WERI-Rb-1 (cell line): ENCODE data around the gene ATG10.

Experiments
- DNase-seq: peaks from one replicate; pipeline ENCODE4 v3.0.0-alpha.2; 2020
- H3K27ac ChIP-seq: fragments of 250-450 bp; sonication (Bioruptor Pico); 2 replicates; pipeline ENCODE4 v1.5.1; 2020; ENCODE audit warnings: mild to moderate bottlenecking, moderate library complexity
- H3K27me3 ChIP-seq: fragments of 250-450 bp; sonication (Bioruptor Pico); 2 replicates; pipeline ENCODE4 v1.5.1; 2021; ENCODE audit warnings: mild to moderate bottlenecking, low read depth, moderate library complexity; ENCODE audit not compliant: insufficient read depth, severe bottlenecking
- H3K36me3 ChIP-seq: fragments of 250-450 bp; sonication (Bioruptor Pico); 2 replicates; pipeline ENCODE4 v1.5.1; 2020; ENCODE audit warnings: mild to moderate bottlenecking, moderate library complexity
- H3K4me3 ChIP-seq: 2 replicates; pipeline ENCODE4 v1.5.1; 2011; ENCODE audit warnings: low read depth, mild to moderate bottlenecking, control low read depth, low read length
- H3K9me3 ChIP-seq: fragments of 250-450 bp; sonication (Bioruptor Pico); 2 replicates; pipeline ENCODE4 v1.5.1; 2021; ENCODE audit warnings: mild to moderate bottlenecking, moderate library complexity; ENCODE audit not compliant: severe bottlenecking
- TF ChIP-seq, protein P1 (sequence below): IDR thresholded peaks from 2 replicates; pipeline ENCODE4 v1.5.1; 2011; ENCODE audit warnings: low read depth, mild to moderate bottlenecking, control low read depth, inconsistent platforms, low read length

Gene ATG10

DNA sequence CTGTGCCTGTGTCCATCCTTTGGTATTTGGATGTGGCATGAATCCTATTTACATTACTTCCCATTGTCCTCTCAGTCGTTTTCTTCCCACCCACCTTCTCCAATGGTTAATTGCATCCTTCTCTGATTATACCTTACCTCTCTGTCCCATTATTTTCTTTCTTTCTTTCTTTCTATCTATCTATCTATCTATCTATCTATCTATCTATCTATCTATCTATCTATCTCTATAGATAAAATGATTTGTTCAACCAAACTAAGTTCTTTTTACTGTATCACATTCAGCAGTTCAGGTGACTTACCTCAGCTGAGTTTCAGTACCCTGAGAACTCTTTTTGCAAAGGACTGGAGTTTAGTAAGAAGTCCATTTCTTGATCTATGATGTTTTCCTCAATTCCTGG lies 225.7 kb downstream of the ATG10 start:
- DNase-seq = no peak
- H3K9me3 ChIP-seq = no peaks in the 10 kb centered on the region
- H3K27ac ChIP-seq = no peak overlapping the region
- no peaks in the 10 kb centered on the region for H3K36me3 ChIP-seq
- TF ChIP-seq, protein P1, sequence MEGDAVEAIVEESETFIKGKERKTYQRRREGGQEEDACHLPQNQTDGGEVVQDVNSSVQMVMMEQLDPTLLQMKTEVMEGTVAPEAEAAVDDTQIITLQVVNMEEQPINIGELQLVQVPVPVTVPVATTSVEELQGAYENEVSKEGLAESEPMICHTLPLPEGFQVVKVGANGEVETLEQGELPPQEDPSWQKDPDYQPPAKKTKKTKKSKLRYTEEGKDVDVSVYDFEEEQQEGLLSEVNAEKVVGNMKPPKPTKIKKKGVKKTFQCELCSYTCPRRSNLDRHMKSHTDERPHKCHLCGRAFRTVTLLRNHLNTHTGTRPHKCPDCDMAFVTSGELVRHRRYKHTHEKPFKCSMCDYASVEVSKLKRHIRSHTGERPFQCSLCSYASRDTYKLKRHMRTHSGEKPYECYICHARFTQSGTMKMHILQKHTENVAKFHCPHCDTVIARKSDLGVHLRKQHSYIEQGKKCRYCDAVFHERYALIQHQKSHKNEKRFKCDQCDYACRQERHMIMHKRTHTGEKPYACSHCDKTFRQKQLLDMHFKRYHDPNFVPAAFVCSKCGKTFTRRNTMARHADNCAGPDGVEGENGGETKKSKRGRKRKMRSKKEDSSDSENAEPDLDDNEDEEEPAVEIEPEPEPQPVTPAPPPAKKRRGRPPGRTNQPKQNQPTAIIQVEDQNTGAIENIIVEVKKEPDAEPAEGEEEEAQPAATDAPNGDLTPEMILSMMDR = no peak
- no peak overlapping the region for H3K4me3 ChIP-seq
- H3K27me3 ChIP-seq = no peaks in the 10 kb centered on the region

DNA sequence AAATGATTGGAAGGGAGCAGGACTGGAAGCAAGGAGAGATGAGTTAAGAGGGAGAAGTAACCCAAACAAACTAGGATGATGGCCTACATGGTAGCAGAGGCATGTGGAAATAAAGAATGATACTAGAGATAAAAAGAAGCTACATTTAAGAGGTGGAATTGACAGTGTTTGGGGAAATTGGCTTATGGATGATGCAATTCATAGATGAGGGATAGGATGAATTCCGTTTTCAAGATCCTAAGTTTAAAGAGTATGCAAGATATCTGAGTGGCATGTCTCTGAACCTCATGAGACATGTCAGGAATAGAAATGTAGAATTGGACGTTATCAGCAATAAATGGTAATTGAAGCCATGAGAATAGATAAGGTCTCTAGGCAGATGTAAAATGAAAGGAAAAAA lies 232.7 kb downstream of the ATG10 start:
- Histone ChIP-seq H3K9me3 (no peaks in the 10 kb centered on the region), H3K27me3 (no peaks in the 10 kb centered on the region), H3K27ac (no peak overlapping the region), H3K36me3 (no peaks in the 10 kb centered on the region), H3K4me3 (no peak overlapping the region)
- DNase-seq = no peak
- TF ChIP-seq, protein P1 = no peak

DNA sequence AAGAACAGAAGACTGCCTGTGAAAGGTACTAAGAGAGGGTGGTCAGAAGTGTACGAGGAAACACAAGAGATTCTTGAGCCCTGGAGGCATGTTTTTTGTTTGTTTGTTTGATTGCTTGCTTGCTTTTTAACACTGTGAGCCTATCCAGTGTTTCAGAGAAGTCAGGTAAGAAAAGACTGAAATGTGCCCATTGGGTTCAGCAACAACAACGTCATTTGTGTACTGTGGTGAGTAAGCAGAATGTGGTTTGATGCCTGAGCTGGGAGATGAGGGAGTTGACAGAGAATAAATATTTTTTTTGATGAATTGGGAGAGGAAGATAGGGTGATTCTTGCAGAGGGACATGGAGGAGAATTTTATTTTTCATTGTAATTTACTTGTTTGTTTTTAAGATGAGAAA lies 233.2 kb downstream of the ATG10 start:
- H3K9me3 ChIP-seq = no peaks in the 10 kb centered on the region
- no peak for DNase-seq
- no peaks in the 10 kb centered on the region for H3K27me3 ChIP-seq
- no peak overlapping the region for H3K4me3 ChIP-seq
- no peak overlapping the region for H3K27ac ChIP-seq
- no peaks in the 10 kb centered on the region for H3K36me3 ChIP-seq
- TF ChIP-seq, protein P1 = no peak

DNA sequence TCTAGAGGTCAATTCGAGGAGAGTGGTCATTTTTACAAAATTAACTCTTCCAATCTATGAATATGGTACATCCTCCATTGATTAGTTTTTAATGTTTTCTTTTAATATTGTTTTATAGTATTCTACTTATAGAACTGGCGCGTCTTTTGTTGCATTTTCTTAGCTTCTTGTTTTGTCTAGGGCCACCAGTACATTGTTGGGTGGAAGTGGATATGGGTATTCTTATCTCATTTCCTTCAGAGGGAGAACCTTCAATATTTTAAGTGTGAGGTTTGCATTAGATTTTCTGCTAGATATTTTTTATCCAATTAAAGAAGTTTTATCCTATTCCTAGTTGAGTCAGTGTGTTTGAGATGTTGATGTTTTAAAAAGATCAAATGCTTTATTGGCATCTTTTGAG lies 236.5 kb downstream of the ATG10 start:
- no peaks in the 10 kb centered on the region for H3K36me3 ChIP-seq
- TF ChIP-seq, protein P1 = no peak
- DNase-seq = no peak
- no peak overlapping the region for H3K27ac ChIP-seq
- no peak overlapping the region for H3K4me3 ChIP-seq
- no peaks in the 10 kb centered on the region for H3K9me3 ChIP-seq
- no peaks in the 10 kb centered on the region for H3K27me3 ChIP-seq

DNA sequence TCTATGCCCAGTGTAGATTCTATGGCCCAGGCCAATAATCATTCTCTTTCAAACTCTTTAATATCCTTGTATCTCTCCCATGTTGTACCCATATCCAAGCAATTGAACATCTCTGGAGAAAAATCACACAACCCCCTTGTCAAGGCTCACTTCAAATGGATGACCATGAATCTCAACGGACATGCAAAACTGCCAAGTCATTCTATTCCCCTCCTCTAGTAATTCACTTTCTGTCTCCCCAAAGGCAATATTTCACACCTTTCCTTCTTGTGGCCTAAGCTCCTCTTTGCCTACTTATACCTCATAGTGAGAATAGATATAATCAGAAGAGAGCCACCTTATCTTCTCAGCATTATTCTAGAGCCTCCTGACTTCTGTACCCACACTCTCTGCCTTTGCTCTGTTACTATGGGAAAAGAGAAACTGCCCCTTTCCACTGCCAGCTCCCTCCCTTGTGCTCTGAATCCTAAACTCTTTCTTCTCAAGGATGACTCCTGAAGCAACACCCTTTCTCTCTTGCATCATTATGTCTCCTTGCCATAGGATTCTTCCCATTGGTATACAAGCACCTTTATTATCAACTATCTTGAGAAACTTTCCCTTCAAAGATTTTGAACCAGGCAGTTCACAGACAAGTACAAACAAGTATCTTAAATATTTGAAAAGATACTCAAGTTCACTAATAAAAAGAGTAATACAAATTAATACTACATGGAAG lies 240.2 kb downstream of the ATG10 start:
- no peaks in the 10 kb centered on the region for H3K27me3 ChIP-seq
- no peak overlapping the region for H3K4me3 ChIP-seq
- TF ChIP-seq, protein P1 = no peak
- H3K27ac ChIP-seq = no peak overlapping the region
- no peaks in the 10 kb centered on the region for H3K9me3 ChIP-seq
- no peaks in the 10 kb centered on the region for H3K36me3 ChIP-seq
- no peak for DNase-seq

DNA sequence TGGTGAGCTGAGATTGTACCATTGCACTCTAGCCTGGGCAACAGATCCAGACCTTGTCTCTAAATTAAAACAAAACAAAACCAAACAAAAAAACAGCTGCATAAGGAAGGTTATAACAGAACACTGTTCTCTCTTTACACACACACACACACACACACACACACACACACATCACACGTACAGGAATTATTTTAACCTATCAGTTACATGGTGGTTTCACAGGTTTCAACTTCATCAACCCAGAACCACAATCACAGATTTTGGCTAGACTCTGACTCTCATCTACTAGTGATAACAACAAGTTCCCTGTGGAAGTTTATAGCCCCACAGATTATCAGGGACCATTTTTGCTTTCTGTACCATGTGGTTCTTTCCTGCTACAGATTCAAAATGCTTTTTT lies 246.1 kb downstream of the ATG10 start:
- no peak overlapping the region for H3K4me3 ChIP-seq
- no peak for DNase-seq
- no peaks in the 10 kb centered on the region for H3K9me3 ChIP-seq
- TF ChIP-seq, protein P1 = no peak
- H3K36me3 ChIP-seq = no peaks in the 10 kb centered on the region
- no peak overlapping the region for H3K27ac ChIP-seq
- no peaks in the 10 kb centered on the region for H3K27me3 ChIP-seq
